Heart left ventricle (tissue), 16 donors: ENCODE measurements around the gene CAVIN3. TPM values are rescaled to one million over a fixed set of nuclear protein-coding genes. Genes with fewer than 3 reads are reported as not detected.

Experiments used
- ATAC-seq, 4 donors: fragments of 200-7000 bp; cut with Tn5 transposase; one replicate each; pipeline ENCODE4 v1.9.1; 2020 to 2022; ENCODE audit warnings: moderate library complexity in 4 of 4, mild to moderate bottlenecking in 3 of 4, moderate number of reproducible peaks in 1 of 4
- DNase-seq, 5 donors: peaks; one replicate each; pipeline ENCODE4 v3.0.0-alpha.2; 2020
- H3K27ac ChIP-seq, 12 donors: fragments of 200-600 bp; sonication (generic) in 4 of 12; one replicate each; pipeline versions ENCODE4 v1.5.0 to v1.8.0; 2016 to 2022; ENCODE audit warnings: mild to moderate bottlenecking in 2 of 12
- H3K27me3 ChIP-seq, 9 donors: fragments of 200-600 bp; sonication (generic) in 2 of 9; one replicate each; pipeline versions ENCODE4 v1.5.1 to v1.8.0; 2016 to 2022; ENCODE audit warnings: mild to moderate bottlenecking in 3 of 9
- H3K36me3 ChIP-seq, 9 donors: fragments of 200-600 bp; sonication (generic) in 2 of 9; one replicate each; pipeline versions ENCODE4 v1.5.0 to v1.8.0; 2018 to 2022; ENCODE audit warnings: mild to moderate bottlenecking in 2 of 9
- H3K4me1 ChIP-seq, 12 donors: fragments of 200-600 bp; sonication (generic) in 4 of 12; one replicate each; pipeline versions ENCODE4 v1.5.0 to v1.8.0; 2016 to 2022; ENCODE audit warnings: mild to moderate bottlenecking in 3 of 12
- H3K4me3 ChIP-seq, 12 donors: fragments of 200-600 bp; sonication (generic) in 4 of 12; one replicate each; pipeline versions ENCODE4 v1.5.0 to v1.8.0; 2017 to 2022; ENCODE audit warnings: mild to moderate bottlenecking in 9 of 12, moderate library complexity in 4 of 12
- H3K9me3 ChIP-seq, 12 donors: fragments of 200-600 bp; sonication (generic) in 4 of 12; one replicate each; pipeline versions ENCODE4 v1.5.0 to v1.8.0; 2016 to 2022; ENCODE audit warnings: mild to moderate bottlenecking in 1 of 12
- CTCF ChIP-seq, 12 donors: fragments of 200-600 bp; sonication (generic) in 4 of 12; IDR thresholded peaks; one replicate each; pipeline versions ENCODE4 v1.5.0 to v1.8.0; 2018 to 2022; ENCODE audit warnings: antibody characterized with exemption in 12 of 12, mild to moderate bottlenecking in 5 of 12
- POLR2A ChIP-seq, 2 donors: fragments of 450-650 bp; IDR thresholded peaks; one replicate each; pipeline ENCODE4 v1.6.1; 2017; ENCODE audit warnings: antibody characterized with exemption in 2 of 2, mild to moderate bottlenecking in 2 of 2, moderate library complexity in 2 of 2
- WGBS, 4 donors: extraction: QIAGEN DNeasy Blood & Tissue Kit in 2 of 4; methylation state at CpG; one replicate each; pipeline versions ENCODE4 v1.1.5 to v1.1.7; 2013 to 2018; 5-methylcytosine and 5-hydroxymethylcytosine counted together
- intact Hi-C, 10 donors: fragments of 100-400 bp; cut with DNase I; formaldehyde crosslinking; loops; one replicate each; pipeline versions ENCODE4 v1.11.1 to v1.14.2; 2022
- polyA plus RNA-seq, 2 donors: library from polyadenylated mRNA; stranded (reverse); fragments of 200-250 nt; gene quantifications; one replicate each; pipeline ENCODE4 v1.2.3, GENCODE V29; 2013
- total RNA-seq, 9 donors: library from RNA; depleted of rRNA in 2 of 9; stranded (reverse); fragments of >200 nt in 2 of 9; fragmentation: NEBNext Ultra II Directional in 3 of 9; extraction: Animal tissue kit (Norgen Biotek cat#: 25700) in 3 of 9; gene quantifications; one replicate each; pipeline versions ENCODE4 v1.1.0 to v1.2.4, GENCODE V29; 2016 to 2023
- donor health status: ischemic (EF 13 %, LVEDD 7.1; RV severe dilation, severe dysfunction).
- donor health status: healthy with polysubstance abuse.
- donor health status: DM: no; HTN: yes; CAD: no.
- donor health status: DM: no; HTN: no; CAD: no.
- donor health status: ischemic (EF 25% LVEDD 6.9; RV normal size, moderate dysfunction).
- donor health status: ischemic (EF 25% LVEDD 5.7; RV mildly dilated, moderate dysfunction).
- donor health status: healthy.
- donor health status: DM: yes; HTN: yes; CAD: no.
- donor health status: ischemic (EF 35%, LVEDD 5.7; RV mildly dilated, moderate dysfunction).
- donor health status: nonischemic (EF 11% LVEDD 7.7; RV severe dilation, severe dysfunction).
- donor health status: DM: yes; HTN: yes; CAD: no.
- donor health status: PGD.
- donor health status: ischemic (EF 29% LVEDD 5.4; RV normal size, mild dysfunction).
- donor health status: nonischemic (EF 23%, LVEDD 6.1; RV moderate dilation, normal function).

CAVIN3 gene
- total and polyA plus RNA-seq, 11 donors = 40.4 to 155 (median 92.8) TPM

GRCh38 chr11:6305297-6305696 is 15.0 kb downstream of the CAVIN3 start:
- no peak overlapping the region for H3K27ac ChIP-seq
- intact Hi-C loops = loop anchor here in 2 of 10 donors (5.0 to 10.0 kb wide), 2 partner anchors 50 to 288 kb away; no protein-coding TSS in a partner anchor
- H3K4me3 ChIP-seq = no peak overlapping the region
- peaks cover 0 to 7% (median 0%) of the 10 kb centered on the region in 9 donors for H3K27me3 ChIP-seq
- ATAC-seq (no peak), DNase-seq (no peak)
- TF ChIP-seq POLR2A (IDR thresholded peaks at IDR 0.05) (no peak), CTCF (IDR thresholded peaks at IDR 0.05) (no peak)
- H3K36me3 ChIP-seq = no peaks in the 10 kb centered on the region
- H3K9me3 ChIP-seq = no peaks in the 10 kb centered on the region
- H3K4me1 ChIP-seq = no peaks in the 10 kb centered on the region
- 81 to 93% (median 84%) methylated on average over 4 of the region's 4 CpGs for WGBS, 4 donors

GRCh38 chr11:6303661-6304060 is 16.6 kb downstream of the CAVIN3 start:
- Histone ChIP-seq H3K9me3 (no peaks in the 10 kb centered on the region), H3K27ac (no peak overlapping the region), H3K4me1 (no peaks in the 10 kb centered on the region), H3K36me3 (no peaks in the 10 kb centered on the region), H3K4me3 (no peak overlapping the region), H3K27me3 (peaks cover 0 to 7% (median 0%) of the 10 kb centered on the region in 9 donors)
- 70 to 90% (median 87%) methylated on average over 6 of the region's 6 CpGs for WGBS, 4 donors
- ATAC-seq (no peak), DNase-seq (no peak)
- intact Hi-C loops = loop anchor here in 4 of 10 donors (2.0 to 10.0 kb wide), 3 partner anchors 49 to 65 kb away; partner anchors contain the start of gene CNGA4 (in 1 of the 4)
- no peak for TF ChIP-seq CTCF (IDR thresholded peaks at IDR 0.05)
- no peak for TF ChIP-seq POLR2A (IDR thresholded peaks at IDR 0.05)

- no peak for ATAC-seq
- Histone ChIP-seq H3K4me1 (no peaks in the 10 kb centered on the region), H3K9me3 (no peaks in the 10 kb centered on the region), H3K36me3 (no peaks in the 10 kb centered on the region), H3K4me3 (no peak overlapping the region), H3K27me3 (peaks cover 0 to 7% (median 0%) of the 10 kb centered on the region in 9 donors), H3K27ac (no peak overlapping the region)
- DNase-seq = no peak
- TF ChIP-seq CTCF (IDR thresholded peaks at IDR 0.05) (no peak), POLR2A (IDR thresholded peaks at IDR 0.05) (no peak)
- intact Hi-C loops = loop anchor here in 3 of 10 donors (5.0 to 10.0 kb wide), 2 partner anchors 51 to 54 kb away; no protein-coding TSS in a partner anchor
- WGBS, 4 donors = 76 to 96% (median 88%) methylated on average over 2 of the region's 2 CpGs
Measured at GRCh38 chr11:6301096-6301495, 19.2 kb downstream of the CAVIN3 start.

- Histone ChIP-seq H3K9me3 (no peaks in the 10 kb centered on the region), H3K4me3 (no peak overlapping the region), H3K27me3 (peaks cover 0 to 5% (median 0%) of the 10 kb centered on the region in 9 donors), H3K4me1 (no peaks in the 10 kb centered on the region), H3K27ac (no peak overlapping the region), H3K36me3 (no peaks in the 10 kb centered on the region)
- intact Hi-C loops = loop anchor here in 3 of 10 donors (5.0 to 10.0 kb wide), 2 partner anchors 52 to 54 kb away; no protein-coding TSS in a partner anchor
- TF ChIP-seq CTCF (IDR thresholded peaks at IDR 0.05) (no peak), POLR2A (IDR thresholded peaks at IDR 0.05) (no peak)
- WGBS, 4 donors = 85 to 91% (median 87%) methylated on average over 3 of the region's 3 CpGs
- ATAC-seq = no peak
- no peak for DNase-seq
Measured at GRCh38 chr11:6300325-6300724, 20.0 kb downstream of the CAVIN3 start.
